GM13977 (cell line): ENCODE results near the gene IFNA4.
"Not testable (repeated sequence)": the region's sequence is repeated elsewhere in the genome, so short reads cannot be mapped to it uniquely, and the experiment has no call there.

ENCODE experiments used
- DNase-seq: peaks from one replicate; pipeline ENCODE4 v3.0.0; 2012; ENCODE audit warnings: low spot score
- in situ Hi-C: fragments of 300-500 bp; cut with MboI; formaldehyde crosslinking; loops from one replicate; pipeline ENCODE4 v1.12.0; 2022; ENCODE audit warnings: low sequenced_read_pairs, low pct_unique_long_range_greater_than_20kb, mixed read lengths, inconsistent platforms; ENCODE audit not compliant: unreplicated experiment
- TF ChIP-seq, protein P1 (sequence below): IDR thresholded peaks from 2 replicates; pipeline ENCODE4 v1.5.1; 2012; ENCODE audit warnings: mild to moderate bottlenecking, control low read depth; ENCODE audit not compliant: insufficient read depth; ENCODE audit errors: extremely low read depth, missing control alignments

IFNA4 gene

DNA sequence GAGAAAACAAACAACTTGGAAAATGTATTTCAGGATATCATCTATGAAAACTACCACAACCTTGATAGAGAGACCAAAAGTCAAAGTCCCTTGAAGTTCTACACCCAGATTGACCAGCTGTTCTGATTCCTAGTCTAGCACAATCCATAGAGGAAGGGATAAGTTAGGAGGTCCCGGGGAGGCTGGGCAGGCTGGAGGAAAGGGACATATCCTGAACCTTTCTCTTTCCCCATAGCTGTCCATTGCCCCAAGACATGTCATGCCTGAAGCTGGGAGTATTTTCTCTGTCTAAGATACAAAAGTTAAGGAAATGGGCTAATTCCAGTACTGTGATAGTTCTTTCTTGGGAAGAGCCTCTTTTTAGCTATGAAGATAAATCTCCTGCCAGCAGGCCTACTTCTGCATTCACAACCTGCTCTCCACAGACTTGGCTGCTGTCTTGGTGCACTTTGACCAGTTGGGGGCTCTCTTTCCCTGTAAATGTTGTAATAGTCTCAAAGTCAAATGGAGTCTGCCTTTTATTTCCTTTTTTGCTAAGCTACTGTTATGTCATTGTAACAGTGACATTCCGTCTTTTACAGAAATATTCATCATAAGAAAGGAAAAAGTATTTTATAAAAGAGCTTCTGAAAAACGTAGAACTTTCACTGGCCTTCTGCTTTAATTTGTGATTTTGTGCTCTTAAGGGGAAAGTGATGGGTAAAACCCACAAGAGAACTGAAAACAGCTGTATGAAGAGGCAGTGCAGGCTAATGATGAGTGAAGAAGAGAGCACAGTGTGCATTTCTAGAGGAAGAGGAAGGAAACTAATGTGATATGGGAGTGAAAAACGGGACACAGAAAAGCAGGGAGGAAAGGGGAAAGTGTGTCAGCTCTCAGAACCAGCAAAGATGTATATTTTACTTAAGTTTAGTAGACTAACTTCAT is 4.3 kb downstream of the IFNA4 start:
- TF ChIP-seq, protein P1, sequence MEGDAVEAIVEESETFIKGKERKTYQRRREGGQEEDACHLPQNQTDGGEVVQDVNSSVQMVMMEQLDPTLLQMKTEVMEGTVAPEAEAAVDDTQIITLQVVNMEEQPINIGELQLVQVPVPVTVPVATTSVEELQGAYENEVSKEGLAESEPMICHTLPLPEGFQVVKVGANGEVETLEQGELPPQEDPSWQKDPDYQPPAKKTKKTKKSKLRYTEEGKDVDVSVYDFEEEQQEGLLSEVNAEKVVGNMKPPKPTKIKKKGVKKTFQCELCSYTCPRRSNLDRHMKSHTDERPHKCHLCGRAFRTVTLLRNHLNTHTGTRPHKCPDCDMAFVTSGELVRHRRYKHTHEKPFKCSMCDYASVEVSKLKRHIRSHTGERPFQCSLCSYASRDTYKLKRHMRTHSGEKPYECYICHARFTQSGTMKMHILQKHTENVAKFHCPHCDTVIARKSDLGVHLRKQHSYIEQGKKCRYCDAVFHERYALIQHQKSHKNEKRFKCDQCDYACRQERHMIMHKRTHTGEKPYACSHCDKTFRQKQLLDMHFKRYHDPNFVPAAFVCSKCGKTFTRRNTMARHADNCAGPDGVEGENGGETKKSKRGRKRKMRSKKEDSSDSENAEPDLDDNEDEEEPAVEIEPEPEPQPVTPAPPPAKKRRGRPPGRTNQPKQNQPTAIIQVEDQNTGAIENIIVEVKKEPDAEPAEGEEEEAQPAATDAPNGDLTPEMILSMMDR = peak; percentile 61

DNA sequence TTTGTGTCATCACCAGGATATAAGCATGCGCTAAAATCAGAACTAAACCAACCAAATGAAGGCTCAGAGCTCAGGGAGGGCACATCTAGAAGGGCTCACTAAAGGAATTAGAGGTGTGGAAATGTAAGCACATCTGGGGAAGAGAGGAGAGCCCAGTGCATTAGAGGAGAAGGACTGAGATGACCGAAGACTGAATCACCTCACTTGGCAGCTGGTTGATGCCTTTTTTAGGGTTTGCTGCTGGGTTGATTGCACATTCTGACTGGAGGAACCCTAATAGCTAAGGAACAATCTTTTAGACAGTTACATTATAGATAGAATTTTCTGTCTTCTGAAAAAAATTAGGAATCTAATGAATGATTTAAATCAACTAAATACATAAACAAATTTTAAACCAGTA is 12.7 kb downstream of the IFNA4 start:
- TF ChIP-seq, protein P1 = no peak
- in situ Hi-C loops = no loop called here
- no peak for DNase-seq

More for the DNA sequence above, 4.3 kb downstream of the IFNA4 start:
- in situ Hi-C loops, DNase-seq: not testable (repeated sequence)

DNA sequence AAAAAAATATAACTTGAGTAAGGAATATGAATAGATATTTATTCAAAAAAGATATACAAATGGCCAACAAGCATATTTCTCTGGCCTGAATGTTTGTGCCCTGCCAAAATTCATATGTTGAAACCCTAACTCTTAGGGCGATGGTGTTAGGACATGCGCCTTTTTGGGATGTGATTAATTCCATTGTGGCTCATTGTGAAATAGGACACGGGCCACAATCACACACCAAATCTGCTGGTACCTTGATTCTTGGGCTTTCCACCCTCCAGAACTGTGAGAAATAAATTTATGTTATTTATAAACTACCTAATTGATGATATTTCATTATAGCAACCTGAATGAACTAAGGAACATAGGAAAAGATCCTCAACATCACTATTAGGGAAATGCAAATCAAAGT is 15.2 kb downstream of the IFNA4 start:
- in situ Hi-C loops = no loop called here
- TF ChIP-seq, protein P1 = no peak
- no peak for DNase-seq

DNA sequence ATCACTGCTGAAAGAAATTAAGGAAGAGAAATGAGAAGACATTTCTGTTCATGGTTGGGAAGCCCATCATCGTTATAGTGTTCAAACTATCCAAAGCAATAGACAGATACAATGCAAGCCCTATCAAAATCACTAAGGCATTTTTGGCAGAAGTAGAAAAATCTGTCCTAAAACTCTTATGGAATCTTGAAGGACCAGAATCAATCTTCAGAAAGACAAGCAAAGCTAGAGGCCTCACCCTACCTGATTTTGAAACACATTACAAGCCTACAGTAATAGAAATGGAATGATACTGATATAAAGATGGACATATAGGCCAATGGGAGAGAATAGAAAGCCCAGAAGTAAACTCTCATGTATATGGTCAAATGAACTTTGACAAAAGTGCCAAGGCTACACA is 16.0 kb downstream of the IFNA4 start:
- in situ Hi-C loops = no loop called here
- TF ChIP-seq, protein P1 = no peak
- DNase-seq = no peak

DNA sequence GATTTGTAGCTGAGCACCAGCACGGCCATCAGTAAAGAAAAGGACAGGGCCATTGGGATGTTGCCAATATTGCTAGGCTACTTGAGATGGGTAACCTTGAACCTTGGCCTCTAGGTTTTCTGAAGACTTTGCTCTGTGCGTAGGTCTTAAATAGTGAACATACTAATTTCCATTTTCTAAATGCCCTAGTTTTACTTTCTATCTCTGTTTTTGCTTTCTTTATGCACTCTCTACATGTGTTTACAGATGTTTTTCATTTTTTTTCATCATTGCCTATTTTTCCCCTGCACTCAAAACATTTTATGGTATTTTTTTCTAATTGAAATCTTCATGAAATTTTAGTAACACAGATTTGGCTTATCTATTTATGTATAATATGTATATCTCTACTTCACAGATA is 20.8 kb downstream of the IFNA4 start, which contains the start of gene IFNA21:
Gene IFNA21, minus strand, starts transcription at position 101 of the 400 bp plus-strand sequence. Its CDS starts 48 bp downstream, at position 53.
- in situ Hi-C loops, DNase-seq: not testable (repeated sequence)

DNA sequence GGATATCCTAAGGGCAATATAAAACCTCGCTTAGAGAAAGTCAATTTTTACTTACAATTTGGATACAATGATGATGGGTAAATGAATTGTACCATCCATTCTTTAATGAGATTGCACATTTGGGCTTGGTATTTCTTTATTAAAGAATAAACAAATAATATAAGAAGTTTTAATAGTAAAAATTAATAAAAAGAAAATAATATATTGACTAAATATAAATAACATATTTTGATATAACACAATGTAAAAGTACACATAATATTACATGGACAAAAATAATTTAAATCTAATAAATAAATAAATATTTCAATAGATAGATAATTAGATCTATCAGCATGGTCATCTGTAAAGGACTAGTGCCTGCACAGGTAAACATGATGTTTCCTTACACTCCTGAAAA is 21.9 kb downstream of the IFNA4 start:
- TF ChIP-seq, protein P1 = no peak

DNA sequence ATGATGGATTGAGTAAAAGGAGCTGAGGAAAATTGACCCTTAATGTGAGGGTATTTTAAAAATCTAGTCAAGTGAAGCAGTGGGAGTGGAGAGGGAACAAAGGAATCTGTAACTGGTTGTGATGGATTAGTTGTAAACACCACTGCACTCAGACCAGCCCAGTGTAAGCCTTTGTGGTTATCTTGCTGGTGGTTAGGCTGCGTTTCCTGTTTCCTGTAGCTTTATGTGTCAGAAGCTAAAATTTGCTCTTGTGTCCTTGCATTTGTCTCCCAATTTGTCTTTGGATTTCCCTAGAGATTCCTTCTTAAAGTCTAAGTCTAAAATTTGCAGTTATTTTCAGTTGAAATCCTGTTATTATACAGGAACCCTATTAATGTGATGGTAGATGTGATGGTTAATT is 27.2 kb downstream of the IFNA4 start:
- in situ Hi-C loops = no loop called here
- TF ChIP-seq, protein P1 = no peak
- DNase-seq = no peak

More for the DNA sequence above, 21.9 kb downstream of the IFNA4 start:
- in situ Hi-C loops = no loop called here
- no peak for DNase-seq
